ENCODE measurements around the gene POLR2F.

The POLR2F gene

GRCh38 chr22:38016182-38017151 is 63.0 kb downstream of the POLR2F start:
- TF ChIP-seq CTCF (IDR thresholded peaks at IDR 0.05; ENCODE audit: control insufficient read depth, extremely low read depth, insufficient read depth): no peak
- peak; percentile 58 for DNase-seq (ENCODE audit: low read depth)
- no peak overlapping the region for H3K4me3 ChIP-seq (ENCODE audit: low read depth, low read length)

- no peak for TF ChIP-seq CTCF (IDR thresholded peaks at IDR 0.05; ENCODE audit: control insufficient read depth, extremely low read depth, insufficient read depth)
- H3K4me3 ChIP-seq (ENCODE audit: low read depth, low read length): no peak overlapping the region
- DNase-seq (ENCODE audit: low read depth): no peak
Observed at GRCh38 chr22:38017272-38017920, 63.9 kb downstream of the POLR2F start.

GRCh38 chr22:38017939-38018885 is 64.7 kb downstream of the POLR2F start:
- no peak overlapping the region for H3K4me3 ChIP-seq (ENCODE audit: low read depth, low read length)
- DNase-seq (ENCODE audit: low read depth): no peak
- no peak for TF ChIP-seq CTCF (IDR thresholded peaks at IDR 0.05; ENCODE audit: control insufficient read depth, extremely low read depth, insufficient read depth)
